K562 (cell line): Measurements from ENCODE around the gene GOLT1A. TPM values are rescaled to one million over a fixed set of nuclear protein-coding genes. Genes with fewer than 3 reads are reported as not detected.

Source experiments
- CBX5 ChIP-seq: IDR thresholded peaks from 2 replicates; pipeline ENCODE4 v1.6.1; 2014; ENCODE audit warnings: low read depth, borderline replicate concordance
- CEBPG ChIP-seq, 3 experiments: fragments of 200-800 bp in 1 of 3; sonication (Bioruptor generic) in 1 of 3; sonication (generic) in 1 of 3; formaldehyde crosslinking in 1 of 3; IDR thresholded peaks in 2 of 3; conservative IDR thresholded peaks in 1 of 3; 2 replicates each; pipeline versions ENCODE4 v1.6.1 to v1.8.0; 2016 to 2022; ENCODE audit warnings: missing compliant biosample characterization in 2 of 3, missing genetic modification characterization in 2 of 3, mild to moderate bottlenecking in 1 of 3, missing genetic modification reagents in 1 of 3
- CHD4 ChIP-seq: fragments of 200-600 bp; sonication (generic); IDR thresholded peaks from 3 replicates; pipeline ENCODE4 v1.6.1; 2012; ENCODE audit warnings: low read depth, mild to moderate bottlenecking, mixed read lengths, low read length, inconsistent platforms; ENCODE audit not compliant: insufficient read depth, insufficient replicate concordance, poor library complexity, severe bottlenecking
- CTBP1 ChIP-seq: fragments of 450-650 bp; IDR thresholded peaks from 2 replicates; pipeline ENCODE4 v1.6.1; 2016; ENCODE audit warnings: borderline replicate concordance
- FOXK2 ChIP-seq, 2 experiments: fragments of 450-650 bp; IDR thresholded peaks in 1 of 2; conservative IDR thresholded peaks in 1 of 2; 2 replicates each; pipeline ENCODE4 v1.6.1; 2016; ENCODE audit warnings: low read depth in 2 of 2, mild to moderate bottlenecking in 1 of 2
- HCFC1 ChIP-seq: IDR thresholded peaks from 2 replicates; pipeline ENCODE4 v1.6.1; 2012; ENCODE audit warnings: low read depth, low read length, improper control_type of control experiment
- HDAC3 ChIP-seq: fragments of 450-650 bp; IDR thresholded peaks from 2 replicates; pipeline ENCODE4 v1.6.1; 2018; ENCODE audit warnings: borderline replicate concordance, mild to moderate bottlenecking, moderate library complexity; ENCODE audit not compliant: partially characterized antibody
- MAFF ChIP-seq: IDR thresholded peaks from 2 replicates; pipeline ENCODE4 v1.6.1; 2012; ENCODE audit warnings: low read length, improper control_type of control experiment
- MTA1 ChIP-seq: fragments of 450-650 bp; IDR thresholded peaks from 2 replicates; pipeline ENCODE4 v1.6.1; 2017; ENCODE audit warnings: borderline replicate concordance
- MYBL2 ChIP-seq, 2 experiments: fragments of 450-650 bp in 1 of 2; sonication (generic) in 1 of 2; formaldehyde crosslinking in 1 of 2; IDR thresholded peaks; 2 replicates each; pipeline versions ENCODE4 v1.6.1 to v1.8.1; 2017 to 2022; ENCODE audit warnings: borderline replicate concordance in 1 of 2, inconsistent platforms in 1 of 2, low read depth in 1 of 2, mild to moderate bottlenecking in 1 of 2, missing genetic modification reagents in 1 of 2, moderate library complexity in 1 of 2
- NCOA4 ChIP-seq: fragments of 450-650 bp; IDR thresholded peaks from 2 replicates; pipeline ENCODE4 v1.6.1; 2018; ENCODE audit warnings: mild to moderate bottlenecking; ENCODE audit not compliant: partially characterized antibody
- RAD51 ChIP-seq: fragments of 450-650 bp; IDR thresholded peaks from 2 replicates; pipeline ENCODE4 v1.7.1; 2016; ENCODE audit warnings: low read depth, mild to moderate bottlenecking, borderline replicate concordance
- TRIM28 ChIP-seq: fragments of 450-650 bp; IDR thresholded peaks from 2 replicates; pipeline ENCODE4 v1.6.1; 2017
- U2AF2 ChIP-seq: fragments of 200-400 bp; formaldehyde crosslinking; optimal IDR thresholded peaks from 2 replicates; pipeline ENCODE3; 2017; ENCODE audit warnings: low read depth, mild to moderate bottlenecking, low read length
- polyA plus RNA-seq, 8 experiments: library from polyadenylated mRNA; depleted of rRNA in 4 of 8; stranded (reverse) in 5 of 8; unstranded in 3 of 8; fragments of >200 nt; fragmentation: Nextera tagmentation in 2 of 8; fragmentation: Illumina TruSeq in 1 of 8; extraction: Ambion mirVana in 2 of 8; extraction: Trizol in 1 of 8; gene quantifications; 2 replicates each; pipeline versions ENCODE4 v1.2.1 to v1.2.3, GENCODE V29; 2011 to 2014; ENCODE audit warnings: inconsistent platforms in 1 of 8, missing spikeins in 1 of 8
- total RNA-seq, 7 experiments: library from RNA; depleted of rRNA in 6 of 7; stranded (reverse); fragments of >200 nt in 6 of 7; fragmentation: Illumina TruSeq in 2 of 7; extraction: Trizol in 2 of 7; gene quantifications; 2 replicates each; pipeline versions ENCODE4 v1.2.1 to v1.2.3, GENCODE V29; 2011 to 2021; ENCODE audit warnings: low replicate concordance in 1 of 7
- TF ChIP-seq, protein P1 (sequence below): fragments of 450-650 bp; IDR thresholded peaks from 2 replicates; pipeline ENCODE4 v1.6.1; 2017; ENCODE audit warnings: mild to moderate bottlenecking, moderate library complexity
- TF ChIP-seq, protein P2 (sequence below): sonication (generic); formaldehyde crosslinking; IDR thresholded peaks from 2 replicates; pipeline ENCODE4 v1.8.1; 2023; ENCODE audit warnings: mild to moderate bottlenecking, missing genetic modification reagents
- TF ChIP-seq, protein P3 (sequence below): fragments of 450-650 bp; IDR thresholded peaks from 2 replicates; pipeline ENCODE4 v1.6.1; 2014; ENCODE audit warnings: low read depth, mild to moderate bottlenecking, moderate library complexity, borderline replicate concordance
- TF ChIP-seq, protein P4 (sequence below): fragments of 450-650 bp; IDR thresholded peaks from 2 replicates; pipeline ENCODE4 v1.6.1; 2018; ENCODE audit warnings: mild to moderate bottlenecking, low read depth; ENCODE audit not compliant: partially characterized antibody
- TF ChIP-seq, protein P5 (sequence below): fragments of 450-650 bp; IDR thresholded peaks from 2 replicates; pipeline ENCODE4 v1.6.1; 2016; ENCODE audit warnings: borderline replicate concordance

Gene GOLT1A
- total and polyA plus RNA-seq, 9 of the 15 experiments (the other 6 are each of a cell fraction or from before 2014, with no cell fraction given) = not detected

DNA sequence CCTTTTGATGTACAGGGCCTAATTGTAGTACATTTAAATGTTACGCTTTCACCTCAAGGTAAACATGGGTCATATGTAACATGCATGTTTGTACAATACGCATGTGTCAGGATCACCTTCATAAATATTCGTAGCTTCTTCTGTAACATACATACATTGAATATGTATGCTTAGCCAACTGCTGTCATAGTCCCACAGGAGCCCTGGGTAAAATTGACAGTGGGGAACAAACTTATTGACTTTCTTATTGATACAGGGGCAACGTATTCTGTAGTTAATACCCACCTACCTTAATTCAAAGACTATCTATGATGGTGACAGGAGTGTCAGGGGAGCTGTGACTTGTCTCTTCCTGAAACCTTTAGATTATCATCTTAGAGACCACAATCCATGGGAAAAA is 43.9 kb downstream of the GOLT1A start (continued):
- TF ChIP-seq, protein P1, sequence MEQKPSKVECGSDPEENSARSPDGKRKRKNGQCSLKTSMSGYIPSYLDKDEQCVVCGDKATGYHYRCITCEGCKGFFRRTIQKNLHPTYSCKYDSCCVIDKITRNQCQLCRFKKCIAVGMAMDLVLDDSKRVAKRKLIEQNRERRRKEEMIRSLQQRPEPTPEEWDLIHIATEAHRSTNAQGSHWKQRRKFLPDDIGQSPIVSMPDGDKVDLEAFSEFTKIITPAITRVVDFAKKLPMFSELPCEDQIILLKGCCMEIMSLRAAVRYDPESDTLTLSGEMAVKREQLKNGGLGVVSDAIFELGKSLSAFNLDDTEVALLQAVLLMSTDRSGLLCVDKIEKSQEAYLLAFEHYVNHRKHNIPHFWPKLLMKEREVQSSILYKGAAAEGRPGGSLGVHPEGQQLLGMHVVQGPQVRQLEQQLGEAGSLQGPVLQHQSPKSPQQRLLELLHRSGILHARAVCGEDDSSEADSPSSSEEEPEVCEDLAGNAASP = no peak
- TF ChIP-seq NCOA4 (no peak), CEBPG (CRISPR knock-in tag; IDR thresholded peaks at IDR 0.05) (no peak), CEBPG (tag; conservative IDR thresholded peaks at IDR 0.05 in 1 of 2, IDR thresholded peaks at IDR 0.05 in 1 of 2) (no peak), CHD4 (no peak), HCFC1 (no peak), TRIM28 (peak; percentile 89; the same call in 1 of the 2 replicates), U2AF2 (no peak), MYBL2 (IDR thresholded peaks at IDR 0.05; ENCODE audit: low read depth) (no peak), MYBL2 (CRISPR knock-in tag; IDR thresholded peaks at IDR 0.05; ENCODE audit: borderline replicate concordance) (no peak), CTBP1 (no peak), CBX5 (peak; percentile 80; the same call in 1 of the 2 replicates), FOXK2 (conservative IDR thresholded peaks at IDR 0.05 in 1 of 2, IDR thresholded peaks at IDR 0.05 in 1 of 2; ENCODE audit: low read depth in 2 of 2) (no peak), RAD51 (no peak), HDAC3 (no peak), MAFF (no peak), MTA1 (no peak)
- TF ChIP-seq, protein P2, sequence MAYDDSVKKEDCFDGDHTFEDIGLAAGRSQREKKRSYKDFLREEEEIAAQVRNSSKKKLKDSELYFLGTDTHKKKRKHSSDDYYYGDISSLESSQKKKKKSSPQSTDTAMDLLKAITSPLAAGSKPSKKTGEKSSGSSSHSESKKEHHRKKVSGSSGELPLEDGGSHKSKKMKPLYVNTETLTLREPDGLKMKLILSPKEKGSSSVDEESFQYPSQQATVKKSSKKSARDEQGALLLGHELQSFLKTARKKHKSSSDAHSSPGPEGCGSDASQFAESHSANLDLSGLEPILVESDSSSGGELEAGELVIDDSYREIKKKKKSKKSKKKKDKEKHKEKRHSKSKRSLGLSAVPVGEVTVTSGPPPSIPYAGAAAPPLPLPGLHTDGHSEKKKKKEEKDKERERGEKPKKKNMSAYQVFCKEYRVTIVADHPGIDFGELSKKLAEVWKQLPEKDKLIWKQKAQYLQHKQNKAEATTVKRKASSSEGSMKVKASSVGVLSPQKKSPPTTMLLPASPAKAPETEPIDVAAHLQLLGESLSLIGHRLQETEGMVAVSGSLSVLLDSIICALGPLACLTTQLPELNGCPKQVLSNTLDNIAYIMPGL (CRISPR knock-in tag) = no peak
- TF ChIP-seq, protein P3, sequence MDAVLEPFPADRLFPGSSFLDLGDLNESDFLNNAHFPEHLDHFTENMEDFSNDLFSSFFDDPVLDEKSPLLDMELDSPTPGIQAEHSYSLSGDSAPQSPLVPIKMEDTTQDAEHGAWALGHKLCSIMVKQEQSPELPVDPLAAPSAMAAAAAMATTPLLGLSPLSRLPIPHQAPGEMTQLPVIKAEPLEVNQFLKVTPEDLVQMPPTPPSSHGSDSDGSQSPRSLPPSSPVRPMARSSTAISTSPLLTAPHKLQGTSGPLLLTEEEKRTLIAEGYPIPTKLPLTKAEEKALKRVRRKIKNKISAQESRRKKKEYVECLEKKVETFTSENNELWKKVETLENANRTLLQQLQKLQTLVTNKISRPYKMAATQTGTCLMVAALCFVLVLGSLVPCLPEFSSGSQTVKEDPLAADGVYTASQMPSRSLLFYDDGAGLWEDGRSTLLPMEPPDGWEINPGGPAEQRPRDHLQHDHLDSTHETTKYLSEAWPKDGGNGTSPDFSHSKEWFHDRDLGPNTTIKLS = no peak
- TF ChIP-seq, protein P4, sequence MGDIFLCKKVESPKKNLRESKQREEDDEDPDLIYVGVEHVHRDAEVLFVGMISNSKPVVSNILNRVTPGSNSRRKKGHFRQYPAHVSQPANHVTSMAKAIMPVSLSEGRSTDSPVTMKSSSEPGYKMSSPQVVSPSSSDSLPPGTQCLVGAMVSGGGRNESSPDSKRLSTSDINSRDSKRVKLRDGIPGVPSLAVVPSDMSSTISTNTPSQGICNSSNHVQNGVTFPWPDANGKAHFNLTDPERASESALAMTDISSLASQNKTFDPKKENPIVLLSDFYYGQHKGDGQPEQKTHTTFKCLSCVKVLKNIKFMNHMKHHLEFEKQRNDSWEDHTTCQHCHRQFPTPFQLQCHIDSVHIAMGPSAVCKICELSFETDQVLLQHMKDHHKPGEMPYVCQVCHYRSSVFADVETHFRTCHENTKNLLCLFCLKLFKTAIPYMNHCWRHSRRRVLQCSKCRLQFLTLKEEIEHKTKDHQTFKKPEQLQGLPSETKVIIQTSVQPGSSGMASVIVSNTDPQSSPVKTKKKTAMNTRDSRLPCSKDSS = peak; percentile 86
- TF ChIP-seq, protein P5, sequence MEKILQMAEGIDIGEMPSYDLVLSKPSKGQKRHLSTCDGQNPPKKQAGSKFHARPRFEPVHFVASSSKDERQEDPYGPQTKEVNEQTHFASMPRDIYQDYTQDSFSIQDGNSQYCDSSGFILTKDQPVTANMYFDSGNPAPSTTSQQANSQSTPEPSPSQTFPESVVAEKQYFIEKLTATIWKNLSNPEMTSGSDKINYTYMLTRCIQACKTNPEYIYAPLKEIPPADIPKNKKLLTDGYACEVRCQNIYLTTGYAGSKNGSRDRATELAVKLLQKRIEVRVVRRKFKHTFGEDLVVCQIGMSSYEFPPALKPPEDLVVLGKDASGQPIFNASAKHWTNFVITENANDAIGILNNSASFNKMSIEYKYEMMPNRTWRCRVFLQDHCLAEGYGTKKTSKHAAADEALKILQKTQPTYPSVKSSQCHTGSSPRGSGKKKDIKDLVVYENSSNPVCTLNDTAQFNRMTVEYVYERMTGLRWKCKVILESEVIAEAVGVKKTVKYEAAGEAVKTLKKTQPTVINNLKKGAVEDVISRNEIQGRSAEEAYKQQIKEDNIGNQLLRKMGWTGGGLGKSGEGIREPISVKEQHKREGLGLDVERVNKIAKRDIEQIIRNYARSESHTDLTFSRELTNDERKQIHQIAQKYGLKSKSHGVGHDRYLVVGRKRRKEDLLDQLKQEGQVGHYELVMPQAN = no peak
